Vagina (tissue), 2 donors: ENCODE data around the gene FKBP10.
A peak's percentile ranks its signal among the peaks of the same experiment; 100 is the strongest.

Source experiments
- CTCF ChIP-seq, 3 experiments: fragments of 450-650 bp in 2 of 3; fragments of 200-600 bp in 1 of 3; sonication (generic) in 1 of 3; IDR thresholded peaks; one replicate each; pipeline ENCODE4 v1.5.1; 2017 to 2019; ENCODE audit warnings: antibody characterized with exemption in 3 of 3, mild to moderate bottlenecking in 2 of 3, moderate library complexity in 2 of 3
- POLR2A ChIP-seq, 2 donors: fragments of 450-650 bp; IDR thresholded peaks; one replicate each; pipeline ENCODE4 v1.6.1; 2017; ENCODE audit warnings: antibody characterized with exemption in 2 of 2, mild to moderate bottlenecking in 2 of 2, moderate library complexity in 2 of 2
- POLR2AphosphoS5 ChIP-seq, 2 donors: sonication (generic); formaldehyde crosslinking; IDR thresholded peaks; one replicate each; pipeline ENCODE4 v1.9.0; 2017; ENCODE audit warnings: antibody characterized with exemption in 2 of 2, mild to moderate bottlenecking in 2 of 2, low read depth in 1 of 2; ENCODE audit not compliant: insufficient read depth in 1 of 2

- TF ChIP-seq CTCF (IDR thresholded peaks at IDR 0.05) (peak in 1 of 3 experiments; percentile 19), POLR2A (IDR thresholded peaks at IDR 0.05) (no peak), POLR2AphosphoS5 (IDR thresholded peaks at IDR 0.05; ENCODE audit: insufficient read depth in 1 of 2, low read depth in 1 of 2) (no peak)
Observed at GRCh38 chr17:41777157-41777573, 35.6 kb upstream of the FKBP10 start.
